ENCODE measurements around the gene POU3F1.

DNA sequence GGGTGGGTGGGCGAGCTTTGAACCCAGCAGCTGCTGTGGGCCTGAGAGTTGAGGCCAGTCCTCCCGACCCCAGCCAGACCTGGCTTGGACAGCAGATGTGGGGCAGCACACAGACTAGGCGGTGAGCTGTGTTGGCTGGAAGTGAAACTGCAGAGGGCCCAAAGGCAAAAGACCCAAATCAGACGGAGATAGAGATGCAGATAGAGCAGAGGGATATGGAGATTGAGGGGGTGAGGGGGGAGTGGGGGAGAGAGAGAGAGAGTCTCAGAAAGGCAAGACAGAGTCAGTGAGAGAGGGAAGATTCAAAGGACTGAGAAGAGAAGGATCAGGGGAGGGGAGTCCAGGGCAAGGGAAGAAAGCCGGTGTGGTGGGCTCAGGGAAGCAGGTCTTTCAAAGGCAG, 17.0 kb upstream of the POU3F1 start:
- TF ChIP-seq POLR2A (IDR thresholded peaks at IDR 0.05; ENCODE audit: low read length) (no peak), GATA1 (IDR thresholded peaks at IDR 0.05; ENCODE audit: low read depth, low read length) (no peak)
